Thymus (tissue), 14 donors: ENCODE measurements around the gene HIPK1. TPM values are rescaled to one million over a fixed set of nuclear protein-coding genes. Genes with fewer than 3 reads are reported as not detected.

Experiments
- DNase-seq, 9 donors: peaks; one replicate each; pipeline ENCODE4 v3.0.0-alpha.2; 2013; ENCODE audit warnings: low spot score in 9 of 9, low read depth in 6 of 9, missing footprints in 1 of 9
- H3K27ac ChIP-seq, 2 donors: one replicate each; pipeline ENCODE4 v1.5.1; 2013; ENCODE audit warnings: control low read depth in 1 of 2, low read depth in 1 of 2, low read length in 1 of 2, mild to moderate bottlenecking in 1 of 2, moderate library complexity in 1 of 2
- H3K27me3 ChIP-seq, 2 donors: one replicate each; pipeline ENCODE4 v1.5.1; 2013; ENCODE audit warnings: low read length in 1 of 2; ENCODE audit not compliant: control insufficient read depth in 2 of 2, insufficient read depth in 1 of 2
- H3K36me3 ChIP-seq, 2 donors: one replicate each; pipeline ENCODE4 v1.5.1; 2013; ENCODE audit warnings: low read length in 1 of 2, mild to moderate bottlenecking in 1 of 2, moderate library complexity in 1 of 2; ENCODE audit not compliant: control insufficient read depth in 2 of 2, insufficient read depth in 2 of 2
- H3K4me1 ChIP-seq, 2 donors: one replicate each; pipeline ENCODE4 v1.5.1; 2013; ENCODE audit warnings: low read length in 2 of 2; ENCODE audit not compliant: control insufficient read depth in 2 of 2, insufficient read depth in 2 of 2
- H3K4me3 ChIP-seq, 2 donors: one replicate each; pipeline ENCODE4 v1.5.1; 2013; ENCODE audit warnings: low read length in 2 of 2, control low read depth in 1 of 2, mild to moderate bottlenecking in 1 of 2
- H3K9me3 ChIP-seq, 2 donors: one replicate each; pipeline ENCODE4 v1.5.1; 2013; ENCODE audit warnings: low read length in 1 of 2, mild to moderate bottlenecking in 1 of 2; ENCODE audit not compliant: control insufficient read depth in 2 of 2, insufficient read depth in 1 of 2
- WGBS: extraction: QIAGEN DNeasy Blood & Tissue Kit; methylation state at CpG from one replicate; pipeline ENCODE4 v1.1.7; 2013; 5-methylcytosine and 5-hydroxymethylcytosine counted together
- long read RNA-seq, 10 donors: transcript quantifications; one replicate each; lab custom pipeline, GENCODE V29; 2026
- polyA plus RNA-seq: library from polyadenylated mRNA; stranded (reverse); fragments of 200-250 nt; gene quantifications from one replicate; pipeline ENCODE4 v1.2.3, GENCODE V29; 2013
- total RNA-seq: library from RNA; stranded (reverse); fragments of 120-200 nt; gene quantifications from one replicate; pipeline ENCODE4 v1.2.4, GENCODE V29; 2013
- donor health status: healthy.

HIPK1 gene
- 40.6 TPM for total RNA-seq
- polyA plus RNA-seq: 30.1 TPM
- long read RNA-seq, donor 1, partial matches to known transcripts: 46 of 46 reads
- long read RNA-seq, donor 1, other reads (novel, unspliced or antisense): 0 of 46 reads
- long read RNA-seq, donor 2, partial matches to known transcripts: 18 of 18 reads
- long read RNA-seq, donor 2, other reads (novel, unspliced or antisense): 0 of 18 reads
- long read RNA-seq, donor 3, full-length matches to known transcripts: 1 of 27 reads
- long read RNA-seq, donor 3, partial matches to known transcripts: 26 of 27 reads
- long read RNA-seq, donor 3, other reads (novel, unspliced or antisense): 0 of 27 reads
- long read RNA-seq, donor 4, partial matches to known transcripts: 12 of 12 reads
- long read RNA-seq, donor 4, other reads (novel, unspliced or antisense): 0 of 12 reads
- long read RNA-seq, donor 5, partial matches to known transcripts: 15 of 15 reads
- long read RNA-seq, donor 5, other reads (novel, unspliced or antisense): 0 of 15 reads
- long read RNA-seq, donor 6, partial matches to known transcripts: 0 of 1 reads
- long read RNA-seq, donor 6, other reads (novel, unspliced or antisense): 0 of 1 reads
- long read RNA-seq, donor 7, full-length matches to known transcripts: 2 of 18 reads
- long read RNA-seq, donor 7, partial matches to known transcripts: 16 of 18 reads
- long read RNA-seq, donor 7, other reads (novel, unspliced or antisense): 0 of 18 reads
- long read RNA-seq, donor 8, partial matches to known transcripts: 5 of 5 reads
- long read RNA-seq, donor 8, other reads (novel, unspliced or antisense): 0 of 5 reads
- long read RNA-seq, donor 9, partial matches to known transcripts: 30 of 30 reads
- long read RNA-seq, donor 9, other reads (novel, unspliced or antisense): 0 of 30 reads
- long read RNA-seq, donor 10, partial matches to known transcripts: 12 of 12 reads
- long read RNA-seq, donor 10, other reads (novel, unspliced or antisense): 0 of 12 reads

- Histone ChIP-seq H3K4me3 (peak within 1 kb of the TSS; percentile 94 to 96), H3K9me3 (no peaks in the 10 kb centered on the region), H3K27me3 (no peaks in the 10 kb centered on the region), H3K27ac (peak within 1 kb of the TSS; percentile 98 to 99), H3K4me1 (peaks cover 9 to 28% of the 10 kb centered on the region in 2 donors), H3K36me3 (peaks cover 0 to 5% of the 10 kb centered on the region in 2 donors)
- WGBS: under 1% methylated on average over 61 of the region's 61 CpGs
- peak in 7 of 9 donors; percentile 88 to 97 (median 93) for DNase-seq
These were observed at the start of gene HIPK1 for GRCh38 chr1:113928941-113929749. Gene HIPK1, plus strand, starts transcription at chr1:113929324.

- H3K4me3 ChIP-seq: no peak overlapping the region
- H3K9me3 ChIP-seq: no peaks in the 10 kb centered on the region
- H3K4me1 ChIP-seq: peaks cover 0 to 3% of the 10 kb centered on the region in 2 donors
- H3K27ac ChIP-seq: no peak overlapping the region
- DNase-seq: no peak
- H3K36me3 ChIP-seq: no peaks in the 10 kb centered on the region
- over 99% methylated on average over 4 of the region's 4 CpGs for WGBS
- no peaks in the 10 kb centered on the region for H3K27me3 ChIP-seq
These were observed 49.4 kb upstream of the HIPK1 start for GRCh38 chr1:113879739-113880038.

- H3K4me1 ChIP-seq: peaks cover 0 to 3% of the 10 kb centered on the region in 2 donors
- no peak overlapping the region for H3K27ac ChIP-seq
These were observed 47.5 kb upstream of the HIPK1 start for GRCh38 chr1:113881661-113882060.

GRCh38 chr1:113886417-113887401, 42.4 kb upstream of the HIPK1 start:
- Histone ChIP-seq H3K4me3 (no peak overlapping the region), H3K27me3 (no peaks in the 10 kb centered on the region), H3K4me1 (peaks cover 0 to 1% of the 10 kb centered on the region in 2 donors), H3K36me3 (peaks cover 0 to 5% of the 10 kb centered on the region in 2 donors), H3K9me3 (no peaks in the 10 kb centered on the region), H3K27ac (no peak overlapping the region)
- no peak for DNase-seq
- WGBS: 97% methylated on average over 17 of the region's 17 CpGs

More at GRCh38 chr1:113881661-113882060, 47.5 kb upstream of the HIPK1 start:
- peaks cover 0 to 5% of the 10 kb centered on the region in 2 donors for H3K36me3 ChIP-seq
- H3K27me3 ChIP-seq: no peaks in the 10 kb centered on the region
- no peak for DNase-seq
- WGBS: 98% methylated on average over 2 of the region's 2 CpGs
- no peak overlapping the region for H3K4me3 ChIP-seq
- H3K9me3 ChIP-seq: no peaks in the 10 kb centered on the region

GRCh38 chr1:113887402-113888175, 41.5 kb upstream of the HIPK1 start, which contains the start of gene BCL2L15:
Gene BCL2L15, minus strand, starts transcription at chr1:113887581. Its CDS starts 206 bp downstream, at chr1:113887375.
- Histone ChIP-seq H3K4me3 (no peak within 1 kb of the TSS), H3K27me3 (no peaks in the 10 kb centered on the region), H3K27ac (no peak within 1 kb of the TSS), H3K9me3 (no peaks in the 10 kb centered on the region), H3K4me1 (no peaks in the 10 kb centered on the region), H3K36me3 (peaks cover 0 to 5% of the 10 kb centered on the region in 2 donors)
- 78% methylated on average over 6 of the region's 6 CpGs for WGBS
- DNase-seq: no peak

- H3K27ac ChIP-seq: no peak overlapping the region
- no peaks in the 10 kb centered on the region for H3K9me3 ChIP-seq
- WGBS: 70% methylated on average over 2 of the region's 2 CpGs
- no peaks in the 10 kb centered on the region for H3K4me1 ChIP-seq
- DNase-seq: no peak
- H3K27me3 ChIP-seq: no peaks in the 10 kb centered on the region
- no peak overlapping the region for H3K4me3 ChIP-seq
- peaks cover 8 to 20% of the 10 kb centered on the region in 2 donors for H3K36me3 ChIP-seq
These were observed 38.3 kb upstream of the HIPK1 start for GRCh38 chr1:113890816-113891215.

- H3K27ac ChIP-seq: no peak overlapping the region
- H3K27me3 ChIP-seq: no peaks in the 10 kb centered on the region
- H3K4me3 ChIP-seq: no peak overlapping the region
- WGBS: 88% methylated on average over 11 of the region's 11 CpGs
- no peak for DNase-seq
- no peaks in the 10 kb centered on the region for H3K9me3 ChIP-seq
- peaks cover 13 to 28% of the 10 kb centered on the region in 2 donors for H3K36me3 ChIP-seq
- no peaks in the 10 kb centered on the region for H3K4me1 ChIP-seq
These were observed 37.4 kb upstream of the HIPK1 start for GRCh38 chr1:113891631-113892220.
